ENCODE measurements around the gene KDM3A.

DNA sequence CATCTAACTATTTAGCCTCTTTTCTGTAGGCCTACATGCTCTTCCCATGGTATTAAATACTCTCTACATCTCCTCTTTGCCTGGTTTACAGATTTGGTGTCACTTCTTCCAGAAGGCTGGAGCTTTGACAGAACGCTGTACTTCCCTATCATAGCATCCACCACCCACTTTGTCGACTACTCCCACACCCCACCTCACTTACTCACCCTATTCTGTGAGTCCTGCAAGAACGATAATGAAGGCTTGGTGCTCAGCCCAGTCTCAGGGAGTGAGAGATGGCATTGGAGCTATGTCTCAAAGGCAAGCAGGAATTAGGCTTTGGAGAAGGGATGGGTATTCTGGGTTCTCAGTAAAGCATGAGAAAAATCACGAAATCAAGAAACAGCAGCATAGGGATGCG lies 20.3 kb upstream of the KDM3A start:
- TF ChIP-seq EZH2 (IDR thresholded peaks at IDR 0.05; ENCODE audit: borderline replicate concordance, insufficient read depth, low read length, poor library complexity, severe bottlenecking) (no peak), CTCF (IDR thresholded peaks at IDR 0.05; ENCODE audit: poor library complexity, severe bottlenecking) (no peak), EP300 (conservative IDR thresholded peaks at IDR 0.05; ENCODE audit: poor library complexity, severe bottlenecking) (no peak), POLR2AphosphoS5 (IDR thresholded peaks at IDR 0.05) (no peak), TAF1 (IDR thresholded peaks at IDR 0.05; ENCODE audit: low read depth) (no peak), SMC3 (conservative IDR thresholded peaks at IDR 0.05; ENCODE audit: poor library complexity) (no peak), RAD21 (conservative IDR thresholded peaks at IDR 0.05) (no peak), MXI1 (conservative IDR thresholded peaks at IDR 0.05; ENCODE audit: poor library complexity, severe bottlenecking) (no peak)
- TF ChIP-seq, protein P1, sequence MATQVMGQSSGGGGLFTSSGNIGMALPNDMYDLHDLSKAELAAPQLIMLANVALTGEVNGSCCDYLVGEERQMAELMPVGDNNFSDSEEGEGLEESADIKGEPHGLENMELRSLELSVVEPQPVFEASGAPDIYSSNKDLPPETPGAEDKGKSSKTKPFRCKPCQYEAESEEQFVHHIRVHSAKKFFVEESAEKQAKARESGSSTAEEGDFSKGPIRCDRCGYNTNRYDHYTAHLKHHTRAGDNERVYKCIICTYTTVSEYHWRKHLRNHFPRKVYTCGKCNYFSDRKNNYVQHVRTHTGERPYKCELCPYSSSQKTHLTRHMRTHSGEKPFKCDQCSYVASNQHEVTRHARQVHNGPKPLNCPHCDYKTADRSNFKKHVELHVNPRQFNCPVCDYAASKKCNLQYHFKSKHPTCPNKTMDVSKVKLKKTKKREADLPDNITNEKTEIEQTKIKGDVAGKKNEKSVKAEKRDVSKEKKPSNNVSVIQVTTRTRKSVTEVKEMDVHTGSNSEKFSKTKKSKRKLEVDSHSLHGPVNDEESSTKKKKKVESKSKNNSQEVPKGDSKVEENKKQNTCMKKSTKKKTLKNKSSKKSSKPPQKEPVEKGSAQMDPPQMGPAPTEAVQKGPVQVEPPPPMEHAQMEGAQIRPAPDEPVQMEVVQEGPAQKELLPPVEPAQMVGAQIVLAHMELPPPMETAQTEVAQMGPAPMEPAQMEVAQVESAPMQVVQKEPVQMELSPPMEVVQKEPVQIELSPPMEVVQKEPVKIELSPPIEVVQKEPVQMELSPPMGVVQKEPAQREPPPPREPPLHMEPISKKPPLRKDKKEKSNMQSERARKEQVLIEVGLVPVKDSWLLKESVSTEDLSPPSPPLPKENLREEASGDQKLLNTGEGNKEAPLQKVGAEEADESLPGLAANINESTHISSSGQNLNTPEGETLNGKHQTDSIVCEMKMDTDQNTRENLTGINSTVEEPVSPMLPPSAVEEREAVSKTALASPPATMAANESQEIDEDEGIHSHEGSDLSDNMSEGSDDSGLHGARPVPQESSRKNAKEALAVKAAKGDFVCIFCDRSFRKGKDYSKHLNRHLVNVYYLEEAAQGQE (IDR thresholded peaks at IDR 0.05; ENCODE audit: borderline replicate concordance) = no peak
